ENCODE results near the gene HDAC4. TPM values are rescaled to one million over a fixed set of nuclear protein-coding genes. Genes with fewer than 3 reads are reported as not detected.

HDAC4 gene
- total RNA-seq, 1 experiment from 2014 or later = 47.6 TPM

DNA sequence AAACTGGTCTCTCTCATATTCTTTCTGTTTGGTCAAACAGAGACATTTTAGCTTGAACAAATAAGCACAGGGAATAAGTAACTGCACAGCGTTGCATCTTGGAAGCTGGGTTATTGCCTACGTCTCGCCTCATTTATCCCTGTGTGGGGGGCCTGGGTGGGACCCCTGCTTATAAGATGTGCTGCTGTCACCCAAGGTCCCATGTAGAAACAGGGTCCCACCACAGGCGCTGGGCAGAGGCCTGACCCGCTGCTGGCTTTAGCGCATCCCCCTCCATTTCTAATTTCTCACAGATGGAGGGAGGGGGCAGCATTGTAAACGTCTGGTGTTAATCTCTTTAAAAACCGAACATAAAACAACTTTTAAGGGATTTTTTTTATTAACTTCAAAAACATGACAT is 207.8 kb downstream of the HDAC4 start:
- POLR2A ChIA-PET = no interaction called here
- Histone ChIP-seq H3K4me2 (ENCODE audit: low read length) (no peak overlapping the region), H4K20me1 (ENCODE audit: insufficient read depth) (no peaks in the 10 kb centered on the region), H2AFZ (ENCODE audit: low read depth, low read length, poor library complexity, severe bottlenecking) (no peak overlapping the region), H3K4me1 (ENCODE audit: control insufficient read depth in 1 of 2, insufficient read depth in 2 of 2, low read length in 2 of 2) (no peaks in the 10 kb centered on the region), H3K36me3 (ENCODE audit: control insufficient read depth in 1 of 2, insufficient read depth in 2 of 2, low read length in 2 of 2) (peaks cover 0 to 15% of the 10 kb centered on the region in 2 experiments; a peak in 2 of 4 replicates), H3K4me3 (replicated peaks in 1 of 2; ENCODE audit: low read depth in 1 of 2, low read length in 2 of 2) (no peak overlapping the region), H3K79me2 (ENCODE audit: insufficient read depth, low read length) (no peaks in the 10 kb centered on the region), H3K9ac (ENCODE audit: low read length) (no peak overlapping the region), H3K9me3 (ENCODE audit: control insufficient read depth in 1 of 2, insufficient read depth in 1 of 2, low read depth in 1 of 2, low read length in 2 of 2) (peaks cover 8% of the 10 kb centered on the region in 2 experiments; a peak in 2 of 4 replicates), H3K9me2 (ENCODE audit: insufficient read depth) (no peaks in the 10 kb centered on the region), H3K27me3 (ENCODE audit: insufficient read depth, low read length) (no peaks in the 10 kb centered on the region), H3K27ac (ENCODE audit: low read depth, low read length) (no peak overlapping the region)
- DNase-seq (ENCODE audit: low read depth, low spot score) (no peak), ATAC-seq (no peak)
- TF ChIP-seq JUND (IDR thresholded peaks at IDR 0.05) (no peak), ZFX (IDR thresholded peaks at IDR 0.05) (no peak), ATF3 (IDR thresholded peaks at IDR 0.05) (no peak), ZBTB33 (IDR thresholded peaks at IDR 0.05; ENCODE audit: extremely low read depth, insufficient replicate concordance, low read length) (no peak), SP1 (IDR thresholded peaks at IDR 0.05; ENCODE audit: low read depth) (no peak), CEBPB (IDR thresholded peaks at IDR 0.05; ENCODE audit: low read depth) (no peak), MAX (IDR thresholded peaks at IDR 0.05) (no peak), TCF7L2 (IDR thresholded peaks at IDR 0.05; ENCODE audit: borderline replicate concordance, extremely low read depth, insufficient read depth, insufficient read length) (no peak), RAD21 (IDR thresholded peaks at IDR 0.05; ENCODE audit: low read depth) (no peak), YY1 (IDR thresholded peaks at IDR 0.05; ENCODE audit: extremely low read depth, insufficient replicate concordance, low read depth, low read length) (no peak), ZNF274 (IDR thresholded peaks at IDR 0.05; ENCODE audit: low read depth, low read length) (no peak), CBX3 (IDR thresholded peaks at IDR 0.05; ENCODE audit: low read depth) (no peak), ELF1 (IDR thresholded peaks at IDR 0.05; ENCODE audit: borderline replicate concordance, low read depth) (no peak), SRF (IDR thresholded peaks at IDR 0.05; ENCODE audit: low read depth) (no peak)
- TF ChIP-seq, protein P1, sequence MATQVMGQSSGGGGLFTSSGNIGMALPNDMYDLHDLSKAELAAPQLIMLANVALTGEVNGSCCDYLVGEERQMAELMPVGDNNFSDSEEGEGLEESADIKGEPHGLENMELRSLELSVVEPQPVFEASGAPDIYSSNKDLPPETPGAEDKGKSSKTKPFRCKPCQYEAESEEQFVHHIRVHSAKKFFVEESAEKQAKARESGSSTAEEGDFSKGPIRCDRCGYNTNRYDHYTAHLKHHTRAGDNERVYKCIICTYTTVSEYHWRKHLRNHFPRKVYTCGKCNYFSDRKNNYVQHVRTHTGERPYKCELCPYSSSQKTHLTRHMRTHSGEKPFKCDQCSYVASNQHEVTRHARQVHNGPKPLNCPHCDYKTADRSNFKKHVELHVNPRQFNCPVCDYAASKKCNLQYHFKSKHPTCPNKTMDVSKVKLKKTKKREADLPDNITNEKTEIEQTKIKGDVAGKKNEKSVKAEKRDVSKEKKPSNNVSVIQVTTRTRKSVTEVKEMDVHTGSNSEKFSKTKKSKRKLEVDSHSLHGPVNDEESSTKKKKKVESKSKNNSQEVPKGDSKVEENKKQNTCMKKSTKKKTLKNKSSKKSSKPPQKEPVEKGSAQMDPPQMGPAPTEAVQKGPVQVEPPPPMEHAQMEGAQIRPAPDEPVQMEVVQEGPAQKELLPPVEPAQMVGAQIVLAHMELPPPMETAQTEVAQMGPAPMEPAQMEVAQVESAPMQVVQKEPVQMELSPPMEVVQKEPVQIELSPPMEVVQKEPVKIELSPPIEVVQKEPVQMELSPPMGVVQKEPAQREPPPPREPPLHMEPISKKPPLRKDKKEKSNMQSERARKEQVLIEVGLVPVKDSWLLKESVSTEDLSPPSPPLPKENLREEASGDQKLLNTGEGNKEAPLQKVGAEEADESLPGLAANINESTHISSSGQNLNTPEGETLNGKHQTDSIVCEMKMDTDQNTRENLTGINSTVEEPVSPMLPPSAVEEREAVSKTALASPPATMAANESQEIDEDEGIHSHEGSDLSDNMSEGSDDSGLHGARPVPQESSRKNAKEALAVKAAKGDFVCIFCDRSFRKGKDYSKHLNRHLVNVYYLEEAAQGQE (IDR thresholded peaks at IDR 0.05; ENCODE audit: low read depth) = no peak
- TF ChIP-seq, protein P2, sequence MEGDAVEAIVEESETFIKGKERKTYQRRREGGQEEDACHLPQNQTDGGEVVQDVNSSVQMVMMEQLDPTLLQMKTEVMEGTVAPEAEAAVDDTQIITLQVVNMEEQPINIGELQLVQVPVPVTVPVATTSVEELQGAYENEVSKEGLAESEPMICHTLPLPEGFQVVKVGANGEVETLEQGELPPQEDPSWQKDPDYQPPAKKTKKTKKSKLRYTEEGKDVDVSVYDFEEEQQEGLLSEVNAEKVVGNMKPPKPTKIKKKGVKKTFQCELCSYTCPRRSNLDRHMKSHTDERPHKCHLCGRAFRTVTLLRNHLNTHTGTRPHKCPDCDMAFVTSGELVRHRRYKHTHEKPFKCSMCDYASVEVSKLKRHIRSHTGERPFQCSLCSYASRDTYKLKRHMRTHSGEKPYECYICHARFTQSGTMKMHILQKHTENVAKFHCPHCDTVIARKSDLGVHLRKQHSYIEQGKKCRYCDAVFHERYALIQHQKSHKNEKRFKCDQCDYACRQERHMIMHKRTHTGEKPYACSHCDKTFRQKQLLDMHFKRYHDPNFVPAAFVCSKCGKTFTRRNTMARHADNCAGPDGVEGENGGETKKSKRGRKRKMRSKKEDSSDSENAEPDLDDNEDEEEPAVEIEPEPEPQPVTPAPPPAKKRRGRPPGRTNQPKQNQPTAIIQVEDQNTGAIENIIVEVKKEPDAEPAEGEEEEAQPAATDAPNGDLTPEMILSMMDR (IDR thresholded peaks at IDR 0.05 in 2 of 3, conservative IDR thresholded peaks at IDR 0.05 in 1 of 3; ENCODE audit: borderline replicate concordance in 1 of 3, insufficient read depth in 1 of 3, low read depth in 2 of 3, low read length in 2 of 3) = no peak
- CTCF ChIA-PET = interaction anchor here (1.2 kb wide), 1 partner anchor 11 kb away, joined by 3 read pairs; no protein-coding TSS in a partner anchor
- intact Hi-C loops (cut with micrococcal nuclease) = no loop called here
- RAD21 ChIA-PET (ENCODE audit: low non-redundant PET in 1 of 2, low total read pairs in 2 of 2, uncharacterized antibody in 2 of 2, unreplicated experiment in 2 of 2) = no interaction called here
- BruUV-seq (replicated peaks) = no TSS peak
